H1 (cell line): ENCODE measurements around the gene RBP3. TPM values are rescaled to one million over a fixed set of nuclear protein-coding genes. Genes with fewer than 3 reads are reported as not detected.

ENCODE experiments used
- EGR1 ChIP-seq: IDR thresholded peaks from 2 replicates; pipeline ENCODE4 v1.6.1; 2011; ENCODE audit warnings: low read depth, low read length, borderline replicate concordance
- HDAC2 ChIP-seq, 2 experiments: fragments of 300-600 bp in 1 of 2; sonication (generic) in 1 of 2; IDR thresholded peaks; 2 replicates each; pipeline ENCODE4 v1.6.1; 2011 to 2012; ENCODE audit warnings: low read depth in 2 of 2, low read length in 2 of 2, mild to moderate bottlenecking in 2 of 2, moderate library complexity in 2 of 2, borderline replicate concordance in 1 of 2, inconsistent platforms in 1 of 2
- JUN ChIP-seq: IDR thresholded peaks from 2 replicates; pipeline ENCODE4 v1.6.1; 2011; ENCODE audit warnings: low read depth, mild to moderate bottlenecking, improper control_type of control experiment, low read length
- JUND ChIP-seq: IDR thresholded peaks from 2 replicates; pipeline ENCODE4 v1.6.1; 2011; ENCODE audit warnings: mild to moderate bottlenecking, improper control_type of control experiment, low read length
- KDM1A ChIP-seq: fragments of 200-600, 300-600 bp; sonication (generic); IDR thresholded peaks from 2 replicates; pipeline ENCODE4 v1.7.1; 2016; ENCODE audit warnings: mild to moderate bottlenecking, low read length, borderline replicate concordance
- RAD21 ChIP-seq, 2 experiments: IDR thresholded peaks in 1 of 2; conservative IDR thresholded peaks in 1 of 2; 2 replicates each; pipeline ENCODE4 v1.6.1; 2011; ENCODE audit warnings: low read depth in 2 of 2, low read length in 2 of 2, improper control_type of control experiment in 1 of 2, inconsistent platforms in 1 of 2, mild to moderate bottlenecking in 1 of 2, moderate library complexity in 1 of 2
- RFX5 ChIP-seq: IDR thresholded peaks from 2 replicates; pipeline ENCODE4 v1.6.1; 2011; ENCODE audit warnings: low read depth, low read length, improper control_type of control experiment, borderline replicate concordance
- SIRT6 ChIP-seq: IDR thresholded peaks from one replicate; pipeline ENCODE4 v1.7.1; 2012; ENCODE audit warnings: low read length, inconsistent platforms
- SP2 ChIP-seq: IDR thresholded peaks from 2 replicates; pipeline ENCODE4 v1.6.1; 2012; ENCODE audit warnings: mild to moderate bottlenecking, low read length, inconsistent platforms
- TAF1 ChIP-seq: IDR thresholded peaks from 2 replicates; pipeline ENCODE4 v1.6.1; 2011; ENCODE audit warnings: mild to moderate bottlenecking, low read depth, low read length
- TEAD4 ChIP-seq: IDR thresholded peaks from 2 replicates; pipeline ENCODE4 v1.6.1; 2012; ENCODE audit warnings: low read depth, low read length, inconsistent platforms, mixed read lengths
- polyA plus RNA-seq, 7 experiments: library from polyadenylated mRNA; depleted of rRNA in 3 of 7; stranded (reverse) in 5 of 7; unstranded in 2 of 7; fragments of >200 nt in 5 of 7; fragments of 200-250 nt in 2 of 7; gene quantifications; 1 replicate in 5 of 7; 2 replicates in 1 of 7; 4 replicates in 1 of 7; pipeline versions ENCODE4 v1.2.1 to v1.2.3, GENCODE V29; 2011 to 2013; ENCODE audit warnings: missing spikeins in 2 of 7, mixed read lengths in 2 of 7
- total RNA-seq: library from RNA; stranded (reverse); fragmentation: NEBNext Ultra II Directional; extraction: Animal tissue kit (Norgen Biotek cat#: 25700); gene quantifications from 2 replicates; pipeline ENCODE4 v1.2.1, GENCODE V29; 2021

The RBP3 gene
- total and polyA plus RNA-seq, 2 of the 8 experiments (the other 6 are each of a cell fraction or from before 2014, with no cell fraction given), result not detected

- TF ChIP-seq RFX5, result no peak
- TF ChIP-seq HDAC2 (IDR thresholded peaks at IDR 0.05; ENCODE audit: borderline replicate concordance in 1 of 2, low read depth in 2 of 2, low read length in 2 of 2), result peak in 1 of 2 experiments; percentile 65; a peak in 1 of 4 replicates
- no peak for TF ChIP-seq SIRT6
- no peak for TF ChIP-seq TAF1
- TF ChIP-seq TEAD4, result peak; percentile 17; the same call in 1 of the 2 replicates
- peak; percentile 96 for TF ChIP-seq JUND
- 0 out of 2 replicates have a peak, but pooled peaks have one; percentile 38 for TF ChIP-seq JUN
- TF ChIP-seq EGR1, result no peak
- peak; percentile 75; the same call in 1 of the 2 replicates for TF ChIP-seq KDM1A
- TF ChIP-seq SP2, result no peak
- no peak for TF ChIP-seq RAD21 (IDR thresholded peaks at IDR 0.05 in 1 of 2, conservative IDR thresholded peaks at IDR 0.05 in 1 of 2; ENCODE audit: low read depth in 2 of 2, low read length in 2 of 2)
Measured at GRCh38 chr10:47402641-47403301, 54.6 kb downstream of the RBP3 start (continued).
